GM12878 (cell line): ENCODE results near the gene FTO. TPM values are rescaled to one million over a fixed set of nuclear protein-coding genes. Genes with fewer than 3 reads are reported as not detected.

Experiments used
- DPF2 ChIP-seq: fragments of 450-650 bp; IDR thresholded peaks from 2 replicates; pipeline ENCODE4 v1.6.1; 2017; ENCODE audit warnings: mild to moderate bottlenecking
- IRF5 ChIP-seq: fragments of 450-650 bp; IDR thresholded peaks from 2 replicates; pipeline ENCODE4 v1.6.1; 2017; ENCODE audit warnings: borderline replicate concordance
- MYB ChIP-seq: fragments of 150-350 bp; IDR thresholded peaks from 2 replicates; pipeline ENCODE4 v1.6.1; 2014; ENCODE audit warnings: mild to moderate bottlenecking, low read depth, low read length, borderline replicate concordance
- POLR2AphosphoS2 ChIP-seq: IDR thresholded peaks from 2 replicates; pipeline ENCODE4 v1.6.1; 2011; ENCODE audit warnings: low read depth, mild to moderate bottlenecking, low read length, improper control_type of control experiment, moderate library complexity
- RUNX3 ChIP-seq: IDR thresholded peaks from 2 replicates; pipeline ENCODE4 v1.6.1; 2012; ENCODE audit warnings: low read length, inconsistent platforms
- ZBTB11 ChIP-seq: fragments of 450-650 bp; formaldehyde crosslinking; IDR thresholded peaks from 2 replicates; pipeline ENCODE4 v1.5.0; 2022; ENCODE audit warnings: mild to moderate bottlenecking, missing genetic modification characterization
- polyA plus RNA-seq, 11 experiments: library from polyadenylated mRNA; depleted of rRNA in 4 of 11; unstranded in 6 of 11; stranded (reverse) in 5 of 11; fragments of >200 nt; fragmentation: Nextera tagmentation in 4 of 11; fragmentation: Illumina TruSeq in 1 of 11; extraction: Ambion mirVana in 4 of 11; extraction: Trizol in 1 of 11; gene quantifications; 1 replicate in 1 of 11; 2 replicates in 10 of 11; pipeline versions ENCODE4 v1.2.1 to v1.2.3, GENCODE V29; 2011 to 2016; ENCODE audit warnings: inconsistent platforms in 2 of 11, missing spikeins in 2 of 11, low read depth in 1 of 11
- total RNA-seq, 4 experiments: library from RNA; depleted of rRNA in 3 of 4; stranded (reverse); fragments of >200 nt in 3 of 4; fragmentation: Illumina TruSeq in 1 of 4; extraction: Trizol in 1 of 4; gene quantifications; 2 replicates each; pipeline versions ENCODE4 v1.2.1 to v1.2.3, GENCODE V29; 2013 to 2021

The FTO gene
- total and polyA plus RNA-seq, 10 of the 15 experiments (the other 5 are each of a cell fraction or from before 2014, with no cell fraction given): 20.1 to 55.0 (median 47.0) TPM

- TF ChIP-seq IRF5: no peak
- TF ChIP-seq ZBTB11 (CRISPR knock-in tag): no peak
- TF ChIP-seq MYB: no peak
- no peak for TF ChIP-seq DPF2
- no peak for TF ChIP-seq RUNX3
- TF ChIP-seq POLR2AphosphoS2: no peak
- TF ChIP-seq, all 136 proteins: peak for 0
Observed at GRCh38 chr16:53891409-53892139, 187.6 kb downstream of the FTO start (continued).
